NCI-H1694 treated with DMSO at 0.1 percent for 48 hours (cell line): ENCODE results near the gene FOXP1.

Experiments
- DNase-seq: peaks from one replicate; lab custom pipeline; 2025; lab: John Stamatoyannopoulos, UW

FOXP1 gene

DNA sequence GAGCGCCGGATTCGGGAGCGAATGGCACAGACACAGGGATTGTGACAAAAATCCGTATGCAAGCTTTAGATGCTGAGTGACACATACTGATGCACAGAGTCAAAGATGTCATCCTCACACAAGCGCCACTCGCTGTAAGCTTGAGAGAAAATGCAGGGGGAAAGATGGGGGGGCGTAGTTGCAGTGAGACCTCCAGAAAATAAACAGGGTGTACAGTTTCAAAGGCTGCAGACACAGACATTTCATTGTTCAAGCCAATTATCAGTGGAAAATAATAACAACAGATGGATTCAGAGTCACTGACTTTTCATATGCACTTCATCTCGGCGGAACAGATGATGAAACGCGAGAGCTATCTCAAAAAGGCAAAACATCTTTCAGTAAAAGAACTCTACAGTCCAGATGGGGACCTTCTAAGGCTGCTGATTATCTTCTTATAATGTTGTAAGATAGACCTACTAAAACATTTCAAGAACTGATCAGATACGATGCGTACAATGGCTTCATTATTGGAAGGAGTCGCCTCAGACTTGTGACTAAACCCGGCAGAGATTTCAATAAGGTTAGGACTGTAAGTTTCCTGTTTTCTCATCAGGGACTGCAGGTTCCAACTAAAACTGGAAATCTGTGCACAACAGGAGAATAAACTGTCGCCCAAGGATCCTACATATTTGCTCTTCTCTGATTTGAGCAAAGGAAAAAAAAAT lies 275.4 kb downstream of the FOXP1 start:
- DNase-seq = peak; percentile 40

DNA sequence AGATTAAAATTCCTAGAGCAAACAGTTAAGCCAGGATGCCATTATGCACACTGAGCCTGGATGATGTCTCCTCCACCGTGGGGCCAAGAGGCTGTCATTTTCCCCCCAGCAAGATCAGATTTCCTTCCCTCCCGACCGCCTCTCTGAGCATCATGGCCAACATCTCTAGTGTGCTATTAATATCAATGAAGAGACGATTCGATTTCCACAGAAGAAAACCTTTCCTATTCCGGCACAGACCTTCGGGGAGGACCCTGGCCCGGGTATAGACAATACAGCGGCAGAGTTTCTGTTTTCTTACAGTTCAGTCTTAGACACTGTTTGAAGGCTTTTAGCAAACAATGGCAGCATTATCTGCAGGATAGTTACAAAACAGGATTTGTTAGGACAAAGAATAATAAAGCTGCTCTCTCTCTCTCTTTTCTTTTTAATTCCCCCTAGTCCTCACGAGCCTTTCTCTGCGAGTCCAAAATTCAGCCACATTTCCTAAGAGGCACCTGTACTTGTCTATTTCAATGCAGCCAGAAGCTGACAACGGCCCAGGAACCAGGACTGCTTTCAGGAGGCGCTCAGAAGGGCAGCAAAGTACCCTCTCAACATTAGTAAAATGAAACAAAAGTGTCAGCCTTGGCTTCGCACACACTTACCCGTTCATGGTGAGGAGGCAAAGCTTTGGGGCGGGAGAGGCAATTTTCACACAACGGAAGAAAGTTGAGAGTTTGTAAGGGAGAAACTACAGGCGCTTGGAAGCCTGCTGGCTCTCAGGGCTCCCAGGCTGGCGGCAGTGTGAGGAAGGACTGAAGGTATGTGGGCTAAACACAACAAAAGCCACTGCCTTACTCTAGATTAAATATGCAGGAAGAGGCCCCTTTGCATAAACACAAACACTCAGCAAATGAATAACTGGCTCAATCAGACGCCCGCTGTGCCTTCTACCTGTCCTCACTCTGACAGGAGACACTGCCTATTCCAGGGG lies 278.0 kb downstream of the FOXP1 start:
- DNase-seq = no peak

DNA sequence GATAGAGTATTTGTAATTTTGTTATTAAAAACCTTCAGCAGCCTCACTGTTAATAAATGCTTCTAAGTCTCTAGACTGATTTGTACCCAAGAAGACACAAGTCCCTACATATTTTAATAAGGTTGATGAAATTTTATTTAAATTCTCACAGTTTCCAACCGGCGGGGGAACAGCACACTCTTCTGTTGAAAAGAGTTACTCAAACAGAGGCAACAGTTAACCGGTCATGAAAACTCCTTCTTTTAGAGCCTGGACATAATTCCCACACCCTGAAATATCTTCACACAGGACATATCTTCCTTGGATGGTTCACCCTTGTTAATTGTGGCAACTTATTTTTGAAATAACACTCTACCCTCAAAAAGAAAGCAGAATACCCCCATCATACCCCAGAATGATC lies 278.8 kb downstream of the FOXP1 start:
- no peak for DNase-seq

DNA sequence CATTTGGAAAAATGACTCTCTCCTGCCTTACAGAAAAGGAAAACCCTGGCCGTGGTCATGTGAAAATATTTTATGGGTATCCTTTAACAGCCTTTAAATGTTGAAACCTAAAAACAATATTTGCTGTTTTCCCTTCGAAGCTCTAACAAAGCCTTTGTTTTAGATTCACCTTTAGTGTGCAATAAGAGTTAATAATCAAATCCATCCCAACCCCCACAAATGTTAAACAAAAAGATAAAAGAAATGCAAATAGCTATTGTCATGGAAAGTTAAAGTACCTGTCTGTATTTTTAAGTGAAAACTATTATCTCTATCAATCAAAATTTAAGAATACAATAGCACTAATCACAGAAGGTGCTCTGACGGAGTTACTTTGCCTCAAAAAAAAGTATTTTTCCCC lies 279.3 kb downstream of the FOXP1 start:
- DNase-seq = no peak

DNA sequence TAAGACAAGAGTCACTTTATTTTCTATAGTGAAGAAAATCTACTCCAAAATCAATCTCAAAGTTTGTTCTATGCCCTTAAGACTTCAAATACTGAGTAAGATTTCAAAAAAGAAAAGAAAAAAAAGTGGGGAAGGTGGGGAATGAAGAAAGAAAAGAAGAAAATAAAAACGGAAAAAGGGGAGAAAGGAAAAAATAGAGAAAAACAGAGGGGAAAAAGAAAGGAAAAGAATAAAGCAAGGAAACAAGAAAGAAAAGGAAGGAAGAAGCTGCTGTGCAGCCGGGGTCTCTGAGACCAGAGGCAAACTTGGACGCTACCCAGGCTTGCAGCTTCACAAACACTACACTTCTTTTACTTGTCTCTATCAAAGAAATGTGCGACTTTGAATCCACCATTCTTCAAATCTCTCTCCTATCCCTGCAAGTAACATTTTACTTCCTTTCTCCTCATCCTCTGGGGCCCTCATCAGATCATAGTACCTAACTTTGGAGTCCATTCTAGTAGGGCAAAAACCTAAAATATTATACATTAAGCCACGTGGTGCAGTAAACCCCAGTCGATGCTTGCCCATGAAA lies 279.8 kb downstream of the FOXP1 start:
- no peak for DNase-seq

DNA sequence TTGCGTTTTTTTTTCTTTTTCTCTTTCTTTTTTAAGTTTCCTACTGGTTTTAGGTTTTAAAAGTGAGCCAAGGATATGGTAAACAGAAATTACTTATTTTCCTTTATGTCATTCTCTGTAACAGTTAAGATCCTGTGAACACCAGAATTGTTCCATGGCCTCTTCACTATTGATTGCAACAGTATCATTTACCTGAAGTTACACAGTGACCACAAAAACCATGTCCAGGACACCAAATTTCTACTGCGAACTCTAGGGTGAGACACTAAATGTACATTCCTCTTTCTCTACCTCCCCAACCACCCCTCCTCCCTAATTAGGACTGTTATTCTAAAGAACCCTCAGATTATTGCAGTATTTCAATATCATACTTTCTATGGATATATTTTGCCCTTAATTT lies 280.9 kb downstream of the FOXP1 start:
- DNase-seq = no peak

DNA sequence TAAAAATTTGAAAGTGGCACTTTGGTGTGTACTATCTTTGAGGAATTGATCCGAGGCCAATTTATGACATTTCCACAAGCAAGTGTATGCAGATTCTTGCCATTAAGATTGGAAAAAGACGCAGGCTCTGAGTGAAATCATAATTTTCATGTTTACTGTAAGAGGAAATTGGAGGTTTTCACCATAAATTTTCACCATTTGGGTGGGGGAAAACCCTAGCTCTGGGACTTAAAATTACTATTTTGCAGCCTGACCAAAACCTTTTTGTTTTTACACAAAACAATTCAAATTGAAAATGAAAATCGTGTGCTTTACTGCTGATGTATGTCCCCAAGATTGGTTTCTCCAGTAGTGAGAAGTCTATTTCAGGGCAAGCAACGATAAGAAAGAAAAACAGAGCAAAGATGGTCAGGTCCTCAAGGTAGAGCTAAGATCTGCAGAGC lies 282.6 kb downstream of the FOXP1 start:
- no peak for DNase-seq

DNA sequence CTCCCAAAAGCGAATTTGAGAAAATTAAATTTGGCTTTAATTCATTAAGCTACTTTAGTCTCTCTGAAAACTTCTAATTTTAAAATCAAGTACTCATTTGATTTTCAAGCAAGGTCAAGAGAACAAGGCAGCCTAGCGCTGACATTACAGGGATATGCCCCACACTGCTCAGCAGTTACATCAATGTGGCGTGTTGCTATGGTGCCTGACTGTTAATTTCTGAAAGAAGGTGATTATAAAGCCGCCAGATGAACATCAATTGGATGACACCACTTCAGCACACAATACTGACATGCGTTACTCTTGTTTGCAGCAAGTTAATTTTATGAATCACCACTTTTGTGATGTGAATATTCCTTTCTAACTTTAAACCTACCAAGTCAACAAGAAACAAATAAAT lies 284.4 kb downstream of the FOXP1 start:
- no peak for DNase-seq

DNA sequence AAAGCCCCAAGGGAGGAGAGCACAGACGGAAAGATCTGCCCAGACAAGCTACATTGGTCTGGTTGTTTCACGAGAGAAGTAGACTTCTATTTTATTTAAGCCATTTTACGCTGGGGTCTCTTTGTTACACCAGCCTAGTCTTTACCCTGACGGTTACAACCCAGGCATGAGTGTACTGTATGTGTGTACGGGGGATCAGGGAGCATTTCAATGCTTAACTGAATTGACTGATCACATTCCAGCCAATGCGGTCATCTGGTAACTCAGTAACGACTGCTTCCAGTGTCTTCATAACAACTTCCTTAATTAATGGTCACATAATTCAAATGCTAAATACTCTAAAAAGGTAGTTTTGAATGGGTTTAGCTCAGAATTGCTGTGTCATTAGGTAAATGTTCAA lies 288.6 kb downstream of the FOXP1 start:
- no peak for DNase-seq

DNA sequence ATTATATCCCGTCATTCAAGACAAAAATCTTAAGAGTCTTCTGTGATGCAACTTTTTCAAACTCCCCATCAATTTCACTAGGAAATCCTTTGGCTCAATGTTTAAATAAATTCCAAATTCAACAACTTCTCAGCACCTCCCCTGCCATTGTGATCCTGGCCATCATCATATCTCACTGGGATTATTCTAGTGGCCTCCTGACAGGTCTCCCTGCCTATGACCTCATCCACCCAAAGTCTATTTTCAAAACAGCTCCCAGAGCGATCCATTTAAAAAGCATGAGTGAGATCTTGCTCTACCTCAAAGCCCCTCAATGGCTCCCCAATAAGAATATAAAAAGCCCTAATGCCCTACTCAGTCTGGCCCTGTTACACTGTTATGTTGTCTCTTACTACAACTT lies 293.2 kb downstream of the FOXP1 start:
- DNase-seq = no peak

DNA sequence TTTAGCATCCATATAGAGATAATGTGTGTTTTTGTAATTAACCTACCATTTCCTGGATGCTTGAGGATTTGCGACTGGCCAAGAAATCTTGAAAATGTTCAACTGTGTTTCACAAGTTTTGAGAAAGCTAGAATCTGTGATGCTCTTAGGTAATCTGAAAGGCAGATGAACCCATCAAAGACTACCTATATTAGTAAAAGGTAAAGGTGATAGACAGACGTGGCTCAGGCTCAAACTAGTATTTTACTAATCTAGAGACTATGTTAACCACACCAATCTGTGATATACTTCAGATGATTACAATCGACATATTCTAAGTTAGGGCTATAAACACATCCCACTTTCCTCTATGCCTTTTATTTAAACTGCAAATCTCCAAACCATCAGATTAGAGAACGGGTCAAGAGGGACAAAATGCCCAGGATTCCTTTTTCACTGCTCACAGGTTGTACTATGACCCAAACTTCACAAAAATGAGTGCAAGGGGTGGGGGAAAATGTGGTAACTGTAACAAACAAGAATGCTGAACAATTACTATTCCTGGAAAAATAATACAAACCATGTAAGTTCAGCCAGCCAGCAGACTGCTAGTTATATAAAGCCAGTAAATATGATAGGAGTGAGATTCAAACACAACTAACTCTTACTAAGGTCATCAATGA lies 295.1 kb downstream of the FOXP1 start:
- no peak for DNase-seq

DNA sequence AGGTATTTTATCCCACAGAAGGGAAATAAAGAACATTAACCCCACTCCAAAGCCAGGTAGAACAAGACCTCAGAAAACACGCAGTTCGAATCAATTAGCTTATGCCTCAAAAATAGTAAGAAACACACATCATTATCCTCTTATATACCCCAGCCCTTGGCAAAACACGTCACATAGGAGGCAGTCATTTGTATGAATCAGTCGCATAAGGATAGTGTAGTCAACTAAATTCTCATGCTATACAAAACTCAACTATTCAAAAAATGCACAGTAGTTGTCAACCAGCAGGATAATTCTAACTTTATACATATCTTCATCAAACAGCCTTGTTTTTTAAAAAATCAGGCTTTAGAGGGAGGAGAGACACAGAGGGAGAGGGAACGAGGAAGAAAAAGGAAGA lies 298.4 kb downstream of the FOXP1 start:
- DNase-seq = no peak

DNA sequence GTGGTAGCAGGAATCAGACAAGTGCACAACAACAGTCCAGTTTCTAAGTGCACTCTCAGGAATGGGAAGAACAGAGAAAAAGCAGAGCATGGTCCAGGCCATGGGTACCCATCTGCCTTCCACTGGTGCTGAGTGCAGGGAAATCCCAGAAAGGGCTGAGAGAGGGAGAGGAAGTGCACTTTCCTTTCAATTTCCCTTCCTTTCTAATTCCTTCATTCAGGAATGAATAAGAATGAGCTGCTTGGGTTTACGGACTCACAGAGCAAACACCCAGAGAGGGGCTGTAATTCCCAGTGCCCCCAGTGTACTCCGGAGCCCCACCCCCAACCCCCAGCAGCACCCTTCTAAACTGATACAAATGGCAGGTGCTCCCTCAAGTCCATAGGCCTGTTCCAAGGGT lies 300.6 kb downstream of the FOXP1 start:
- DNase-seq = no peak

DNA sequence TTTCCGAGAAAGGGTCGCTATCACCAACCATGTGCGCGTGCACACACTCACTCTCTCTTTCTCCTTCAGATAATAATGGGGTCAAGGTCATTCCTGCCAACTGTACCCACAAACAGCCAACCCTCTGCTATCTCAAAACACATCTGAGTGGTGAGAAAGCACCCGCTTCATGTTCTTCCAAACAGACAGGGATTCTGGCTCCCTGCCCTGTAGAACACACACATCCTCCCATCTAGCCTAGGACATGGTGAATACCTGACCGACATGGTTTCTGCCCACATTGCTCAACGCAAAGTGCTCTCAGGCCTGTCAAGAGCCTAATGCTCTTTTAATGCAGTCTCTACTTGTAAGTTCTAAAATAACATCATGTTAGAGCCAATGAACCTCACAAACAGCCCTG lies 302.2 kb downstream of the FOXP1 start:
- DNase-seq = no peak

DNA sequence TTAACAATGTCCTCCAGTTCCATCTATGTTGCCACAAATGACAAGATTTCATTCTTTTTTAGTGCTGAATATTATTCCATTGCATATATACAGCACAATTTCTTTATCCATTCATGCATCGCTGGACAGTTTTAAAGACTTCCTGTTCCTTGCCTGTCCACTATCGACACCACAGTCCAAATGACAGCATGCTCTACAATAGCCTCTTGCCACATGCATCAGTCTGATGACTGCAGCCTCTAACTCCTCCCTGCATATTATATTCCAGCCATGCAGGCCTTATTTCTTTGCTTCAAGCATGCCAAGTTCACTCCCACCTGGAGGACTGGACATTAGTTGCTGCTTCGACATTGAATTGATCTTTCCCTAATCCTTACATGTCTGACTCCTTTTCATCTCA lies 306.2 kb downstream of the FOXP1 start:
- DNase-seq = no peak

DNA sequence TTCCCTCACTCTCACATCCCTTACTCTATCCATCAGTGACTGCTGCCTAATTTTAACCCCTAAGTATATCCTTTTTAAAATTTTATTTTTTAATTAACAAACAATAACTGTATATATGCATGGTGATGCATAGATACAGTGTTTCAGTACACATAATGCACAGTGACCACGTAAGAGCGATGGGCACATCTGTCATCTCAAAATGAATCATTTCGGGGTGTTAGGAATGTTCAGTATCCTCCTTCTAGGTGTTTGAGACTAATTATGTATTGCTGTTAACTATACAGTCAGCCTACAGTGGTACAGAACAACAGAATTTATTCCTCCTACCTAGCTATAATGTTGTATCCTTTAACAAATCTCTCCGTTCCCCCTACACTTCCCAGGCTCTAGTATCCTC lies 307.0 kb downstream of the FOXP1 start:
- DNase-seq = no peak

DNA sequence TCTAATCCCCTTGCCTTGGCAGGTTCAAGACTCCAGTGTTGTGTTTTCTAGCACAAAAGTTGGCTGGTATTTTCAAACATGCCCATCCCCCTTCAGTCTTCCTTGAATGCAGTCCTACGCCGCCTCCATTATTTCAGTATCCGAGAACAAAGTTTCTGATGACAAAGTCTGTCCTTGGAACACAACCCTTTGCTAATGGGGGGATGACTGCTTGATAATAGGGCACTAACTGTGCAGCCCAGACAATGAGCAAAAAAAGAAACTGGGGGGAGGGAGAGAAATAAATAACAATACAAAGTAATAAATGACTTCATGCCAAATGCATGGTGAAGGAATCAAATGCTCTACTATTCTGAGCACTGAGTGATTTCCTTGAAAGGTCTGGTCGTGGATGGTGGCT lies 310.1 kb downstream of the FOXP1 start:
- no peak for DNase-seq

DNA sequence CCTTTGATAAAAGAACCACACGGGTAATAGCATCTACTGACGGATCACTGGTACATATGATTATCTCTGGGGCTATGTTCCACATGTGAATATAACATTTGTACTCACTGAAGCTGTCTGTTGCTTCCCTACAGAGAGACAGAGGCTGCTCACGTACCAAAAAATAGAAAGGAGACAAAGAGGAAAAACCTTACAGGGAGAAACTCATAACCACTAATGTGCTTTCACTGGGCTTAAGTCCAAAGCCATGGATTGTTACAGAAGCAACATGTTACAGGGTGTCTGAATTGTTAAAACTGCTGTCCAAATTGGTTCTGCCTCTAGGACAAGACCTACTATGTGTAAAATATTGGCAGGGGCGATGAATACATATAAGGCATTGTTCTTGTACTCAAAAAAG lies 311.9 kb downstream of the FOXP1 start:
- DNase-seq = no peak

DNA sequence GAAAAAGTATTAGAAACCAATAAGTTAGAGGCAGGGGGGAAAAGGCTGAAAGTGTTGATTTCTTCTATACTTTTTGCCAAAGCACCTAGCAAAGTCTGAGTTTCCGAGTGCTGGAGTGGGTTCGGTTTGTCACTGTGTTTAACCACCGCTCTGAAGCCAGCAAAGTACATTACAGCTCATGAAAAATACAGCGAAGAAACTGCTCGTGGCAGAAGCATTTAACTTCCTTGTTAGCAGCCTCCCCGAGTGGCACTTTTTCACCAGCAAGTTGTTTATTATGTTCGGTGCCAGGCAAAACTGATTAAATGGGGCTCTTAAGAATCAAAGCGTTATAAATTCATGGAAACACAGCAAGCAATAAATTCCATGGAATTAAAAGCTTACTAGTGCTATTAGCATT lies 313.6 kb downstream of the FOXP1 start:
- DNase-seq = no peak

DNA sequence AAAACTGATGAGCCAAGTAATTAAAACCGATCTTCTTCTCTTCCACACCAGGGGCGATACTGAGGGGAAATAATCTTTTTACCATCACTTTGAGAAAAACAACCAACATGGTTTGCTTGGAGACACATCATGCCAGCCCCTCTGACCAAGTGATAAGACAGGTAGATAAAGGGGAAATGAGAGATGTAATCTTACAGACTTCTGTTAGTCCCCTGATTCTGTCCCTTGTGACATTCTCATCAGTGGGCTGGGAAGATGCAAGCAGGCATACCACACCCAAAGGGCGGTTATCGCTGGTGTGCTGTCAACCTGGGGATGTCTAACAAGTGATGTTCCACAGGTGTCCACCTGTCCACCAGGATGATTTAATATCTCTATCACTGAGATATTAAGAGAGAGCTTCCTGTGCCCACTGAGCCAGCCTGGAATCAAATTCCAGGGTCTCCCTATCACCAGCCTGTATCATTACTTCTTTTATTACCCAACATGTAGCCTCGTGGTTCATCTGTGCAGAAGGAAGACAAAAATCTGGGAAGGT lies 315.0 kb downstream of the FOXP1 start:
- DNase-seq = no peak

DNA sequence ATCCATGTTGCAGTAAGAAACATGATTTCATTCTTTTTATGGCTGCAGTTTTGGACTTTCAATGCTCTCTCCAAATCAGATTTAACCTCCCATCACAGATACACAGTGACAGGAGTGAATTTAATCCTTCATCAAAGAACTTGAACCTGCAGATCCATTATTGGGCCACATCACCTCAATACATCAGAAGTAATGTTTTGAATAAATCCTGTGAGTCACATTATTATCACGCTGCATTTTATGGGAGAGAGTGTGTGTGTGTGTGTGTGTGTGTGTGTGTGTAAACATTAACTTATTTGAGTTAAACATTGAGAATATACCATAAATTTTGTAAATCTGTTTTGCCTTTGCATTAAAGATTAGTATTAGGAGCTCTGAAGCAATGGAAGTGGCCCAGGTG lies 316.7 kb downstream of the FOXP1 start:
- DNase-seq = no peak

DNA sequence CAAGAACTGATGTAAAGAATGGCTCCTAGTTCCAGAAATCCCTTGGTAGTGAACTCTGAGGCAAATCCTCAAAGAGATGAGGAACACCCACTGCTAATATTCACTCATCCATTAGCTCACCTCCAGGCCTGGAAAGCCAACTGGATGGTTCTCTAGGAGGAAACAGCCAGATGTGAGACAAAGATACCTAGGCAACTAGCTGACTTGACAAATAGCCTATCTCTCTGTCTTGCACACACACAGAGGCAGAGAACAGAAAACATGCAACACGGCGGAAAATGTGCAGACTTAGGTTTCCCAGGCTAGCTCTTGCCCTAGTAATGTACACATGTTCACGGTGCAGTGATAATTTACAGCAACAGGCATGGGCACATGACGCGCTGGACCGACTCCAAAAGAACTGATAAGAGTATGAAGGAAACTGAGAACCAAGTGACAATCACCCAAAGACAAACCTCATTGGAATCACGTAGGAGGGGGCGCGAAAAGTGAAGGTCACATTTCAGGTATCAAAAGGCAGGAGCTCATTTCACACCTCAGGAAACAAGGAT lies 318.1 kb downstream of the FOXP1 start:
- DNase-seq = no peak
